Measurements from ENCODE around the gene ZNF398. TPM values are rescaled to one million over a fixed set of nuclear protein-coding genes. Genes with fewer than 3 reads are reported as not detected.
A peak's percentile ranks its signal among the peaks of the same experiment; 100 is the strongest.

Gene ZNF398
- total and polyA plus RNA-seq, 2 of the 13 experiments (the other 11 are each of a cell fraction or from before 2014, with no cell fraction given) = 3.0 to 8.9 TPM

GRCh38 chr7:149147072-149147751, at the start of gene ZNF398 (continued):
- TF ChIP-seq, protein P1, sequence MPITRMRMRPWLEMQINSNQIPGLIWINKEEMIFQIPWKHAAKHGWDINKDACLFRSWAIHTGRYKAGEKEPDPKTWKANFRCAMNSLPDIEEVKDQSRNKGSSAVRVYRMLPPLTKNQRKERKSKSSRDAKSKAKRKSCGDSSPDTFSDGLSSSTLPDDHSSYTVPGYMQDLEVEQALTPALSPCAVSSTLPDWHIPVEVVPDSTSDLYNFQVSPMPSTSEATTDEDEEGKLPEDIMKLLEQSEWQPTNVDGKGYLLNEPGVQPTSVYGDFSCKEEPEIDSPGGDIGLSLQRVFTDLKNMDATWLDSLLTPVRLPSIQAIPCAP (CRISPR knock-in tag; IDR thresholded peaks at IDR 0.05; ENCODE audit: low read depth) = no peak
- no peak for TF ChIP-seq LCORL (IDR thresholded peaks at IDR 0.05)
- TF ChIP-seq LCORL (CRISPR knock-in tag; IDR thresholded peaks at IDR 0.05) = no peak; the same call in 1 of the 2 replicates
- TF ChIP-seq MAF1 (CRISPR knock-in tag; IDR thresholded peaks at IDR 0.05; ENCODE audit: borderline replicate concordance) = no peak
- TF ChIP-seq ZMYM3 (CRISPR knock-in tag; IDR thresholded peaks at IDR 0.05) = no peak
- peak; percentile 64 for TF ChIP-seq TAF1 (CRISPR knock-in tag; IDR thresholded peaks at IDR 0.05)
- no peak for TF ChIP-seq HNRNPLL (IDR thresholded peaks at IDR 0.05; ENCODE audit: low read depth, low read length, poor library complexity, severe bottlenecking)
- TF ChIP-seq BRD4 (CRISPR knock-in tag; IDR thresholded peaks at IDR 0.05) = peak; percentile 79
- TF ChIP-seq IKZF5 (CRISPR knock-in tag; IDR thresholded peaks at IDR 0.05) = no peak; the same call in 1 of the 2 replicates
- TF ChIP-seq TBP (CRISPR knock-in tag; IDR thresholded peaks at IDR 0.05) = no peak
- TF ChIP-seq RFX1 (IDR thresholded peaks at IDR 0.05) = no peak
- TF ChIP-seq MTF2 (CRISPR knock-in tag; IDR thresholded peaks at IDR 0.05; ENCODE audit: borderline replicate concordance) = no peak
- no peak for TF ChIP-seq KDM4B (CRISPR knock-in tag; IDR thresholded peaks at IDR 0.05)
- TF ChIP-seq PHF5A (CRISPR knock-in tag; IDR thresholded peaks at IDR 0.05; ENCODE audit: low read depth, unreplicated experiment) = no peak
- TF ChIP-seq, protein P2, sequence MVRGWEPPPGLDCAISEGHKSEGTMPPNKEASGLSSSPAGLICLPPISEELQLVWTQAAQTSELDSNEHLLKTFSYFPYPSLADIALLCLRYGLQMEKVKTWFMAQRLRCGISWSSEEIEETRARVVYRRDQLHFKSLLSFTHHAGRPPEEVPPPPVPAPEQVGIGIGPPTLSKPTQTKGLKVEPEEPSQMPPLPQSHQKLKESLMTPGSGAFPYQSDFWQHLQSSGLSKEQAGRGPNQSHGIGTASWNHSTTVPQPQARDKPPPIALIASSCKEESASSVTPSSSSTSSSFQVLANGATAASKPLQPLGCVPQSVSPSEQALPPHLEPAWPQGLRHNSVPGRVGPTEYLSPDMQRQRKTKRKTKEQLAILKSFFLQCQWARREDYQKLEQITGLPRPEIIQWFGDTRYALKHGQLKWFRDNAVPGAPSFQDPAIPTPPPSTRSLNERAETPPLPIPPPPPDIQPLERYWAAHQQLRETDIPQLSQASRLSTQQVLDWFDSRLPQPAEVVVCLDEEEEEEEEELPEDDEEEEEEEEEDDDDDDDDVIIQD (CRISPR knock-in tag; IDR thresholded peaks at IDR 0.05; ENCODE audit: low read depth) = no peak
- no peak for TF ChIP-seq PPARG (CRISPR knock-in tag; conservative IDR thresholded peaks at IDR 0.05)
- no peak for TF ChIP-seq ZFAT (CRISPR knock-in tag; conservative IDR thresholded peaks at IDR 0.05)
- no peak for TF ChIP-seq GABPA (IDR thresholded peaks at IDR 0.05; ENCODE audit: low read depth, low read length)
- peak; percentile 28; the same call in 1 of the 2 replicates for TF ChIP-seq GABPA (CRISPR knock-in tag; IDR thresholded peaks at IDR 0.05; ENCODE audit: low read depth)
- TF ChIP-seq ZNF570 (CRISPR knock-in tag; IDR thresholded peaks at IDR 0.05; ENCODE audit: borderline replicate concordance) = no peak
- no peak for TF ChIP-seq CBX5 (CRISPR knock-in tag; IDR thresholded peaks at IDR 0.05; ENCODE audit: borderline replicate concordance)
- no peak; the same call in 1 of the 2 replicates for TF ChIP-seq DPF2 (CRISPR knock-in tag; IDR thresholded peaks at IDR 0.05; ENCODE audit: borderline replicate concordance, low read depth)
- TF ChIP-seq ZFP82 (CRISPR knock-in tag; IDR thresholded peaks at IDR 0.05; ENCODE audit: borderline replicate concordance) = no peak
- TF ChIP-seq MIER3 (CRISPR knock-in tag; IDR thresholded peaks at IDR 0.05; ENCODE audit: borderline replicate concordance) = no peak
- no peak for TF ChIP-seq SALL1 (CRISPR knock-in tag; IDR thresholded peaks at IDR 0.05)
- peak; percentile 78 for TF ChIP-seq ARNT2 (CRISPR knock-in tag; IDR thresholded peaks at IDR 0.05; ENCODE audit: low read depth)
- TF ChIP-seq GATAD1 (CRISPR knock-in tag; IDR thresholded peaks at IDR 0.05) = peak; percentile 32; the same call in 1 of the 2 replicates
- TF ChIP-seq NR1H2 (CRISPR knock-in tag; IDR thresholded peaks at IDR 0.05; ENCODE audit: borderline replicate concordance, low read depth) = no peak
